MCF 10A (cell line): Measurements from ENCODE around the gene IL23A. TPM values are rescaled to one million over a fixed set of nuclear protein-coding genes. Genes with fewer than 3 reads are reported as not detected.

Experiments used
- BruUV-seq: library from RNA; stranded (reverse); fragments of 400-500 nt; replicated peaks from 2 replicates; lab custom pipeline; 2021; lab: Mats Ljungman, UMichigan
- CTCF ChIA-PET: fragments of 300-600 bp; sonication (Branson Sonifier 250); formaldehyde crosslinking; extraction: SDS; loops from one replicate; lab custom pipeline; 2021; ENCODE audit warnings: antibody characterized with exemption, inconsistent platforms; lab: Yijun Ruan, JAX
- POLR2A ChIA-PET: fragments of 300-600, 350-650 bp; sonication (Branson Sonifier 250); formaldehyde crosslinking; extraction: SDS; loops from one replicate; lab custom pipeline; 2020; ENCODE audit warnings: antibody characterized with exemption, inconsistent platforms; lab: Yijun Ruan, JAX
- DNase-seq: peaks from one replicate; pipeline ENCODE4 v3.0.0-alpha.2; 2018; ENCODE audit not compliant: unreplicated experiment
- H3K27ac Mint-ChIP-seq: one replicate; pipeline ENCODE4 v1.8.0; 2022; ENCODE audit warnings: mild to moderate bottlenecking, low read depth, mixed read lengths; ENCODE audit not compliant: unreplicated experiment
- H3K27me3 Mint-ChIP-seq: one replicate; pipeline ENCODE4 v1.8.0; 2022; ENCODE audit warnings: mixed read lengths; ENCODE audit not compliant: insufficient read depth, unreplicated experiment
- H3K36me3 Mint-ChIP-seq: one replicate; pipeline ENCODE4 v1.8.0; 2022; ENCODE audit warnings: mild to moderate bottlenecking, moderate library complexity, mixed read lengths; ENCODE audit not compliant: insufficient read depth, unreplicated experiment
- H3K4me1 Mint-ChIP-seq: one replicate; pipeline ENCODE4 v1.8.0; 2022; ENCODE audit warnings: mixed read lengths; ENCODE audit not compliant: insufficient read depth, unreplicated experiment
- H3K4me3 Mint-ChIP-seq: one replicate; pipeline ENCODE4 v1.8.0; 2022; ENCODE audit warnings: mild to moderate bottlenecking, moderate library complexity, mixed read lengths; ENCODE audit not compliant: unreplicated experiment
- H3K9me3 Mint-ChIP-seq: one replicate; pipeline ENCODE4 v1.8.0; 2022; ENCODE audit warnings: mixed read lengths; ENCODE audit not compliant: unreplicated experiment
- intact Hi-C: fragments of 100-400 bp; cut with micrococcal nuclease; formaldehyde crosslinking; loops from 2 replicates; pipeline ENCODE4 v1.14.1; 2022
- total RNA-seq: library from RNA; stranded (reverse); gene quantifications from 2 replicates; pipeline ENCODE4 v1.2.3, GENCODE V29; 2022
- TF ChIP-seq, protein P1 (sequence below): fragments of 200-600 bp; IDR thresholded peaks from one replicate; pipeline ENCODE4 v1.8.0; 2022; ENCODE audit warnings: antibody characterized with exemption, mild to moderate bottlenecking; ENCODE audit not compliant: unreplicated experiment

Gene IL23A
- total RNA-seq, 1 experiment from 2014 or later = 0.61 TPM

DNA sequence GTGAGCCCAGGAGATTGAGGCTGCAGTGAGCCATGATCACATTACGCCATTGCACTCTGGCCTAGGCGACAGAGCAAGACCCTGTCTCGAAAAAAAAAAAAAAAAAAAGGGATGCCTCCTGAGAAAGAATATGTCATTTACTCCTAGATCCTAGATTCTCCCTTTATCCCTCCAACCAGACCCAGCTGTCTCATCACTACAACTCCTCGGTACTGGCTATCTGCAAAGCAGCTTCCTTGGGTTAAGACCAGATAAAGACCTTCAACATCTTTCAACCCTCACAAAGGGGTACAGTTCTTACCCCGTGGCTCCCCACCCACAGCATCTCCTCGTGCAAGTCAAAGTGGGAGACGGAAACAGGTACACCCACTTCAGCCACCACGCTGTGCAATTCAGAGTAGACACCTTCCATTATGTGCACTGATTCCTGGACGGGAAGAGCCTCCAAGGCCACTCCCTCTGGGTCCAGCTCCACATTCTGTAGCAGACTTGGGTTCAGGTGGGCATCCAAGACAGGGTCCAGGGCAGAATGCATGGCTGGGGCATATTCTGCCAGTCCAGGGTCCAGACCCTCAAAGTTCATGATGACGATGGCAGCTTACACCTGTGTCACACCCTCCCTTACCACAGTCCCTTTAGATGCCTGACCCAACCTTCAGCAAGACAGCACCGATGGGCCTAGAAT lies 6.0 kb upstream of the IL23A start:
- DNase-seq = no peak
- H3K4me1 Mint-ChIP-seq = peaks cover 16% of the 10 kb centered on the region
- TF ChIP-seq, protein P1, sequence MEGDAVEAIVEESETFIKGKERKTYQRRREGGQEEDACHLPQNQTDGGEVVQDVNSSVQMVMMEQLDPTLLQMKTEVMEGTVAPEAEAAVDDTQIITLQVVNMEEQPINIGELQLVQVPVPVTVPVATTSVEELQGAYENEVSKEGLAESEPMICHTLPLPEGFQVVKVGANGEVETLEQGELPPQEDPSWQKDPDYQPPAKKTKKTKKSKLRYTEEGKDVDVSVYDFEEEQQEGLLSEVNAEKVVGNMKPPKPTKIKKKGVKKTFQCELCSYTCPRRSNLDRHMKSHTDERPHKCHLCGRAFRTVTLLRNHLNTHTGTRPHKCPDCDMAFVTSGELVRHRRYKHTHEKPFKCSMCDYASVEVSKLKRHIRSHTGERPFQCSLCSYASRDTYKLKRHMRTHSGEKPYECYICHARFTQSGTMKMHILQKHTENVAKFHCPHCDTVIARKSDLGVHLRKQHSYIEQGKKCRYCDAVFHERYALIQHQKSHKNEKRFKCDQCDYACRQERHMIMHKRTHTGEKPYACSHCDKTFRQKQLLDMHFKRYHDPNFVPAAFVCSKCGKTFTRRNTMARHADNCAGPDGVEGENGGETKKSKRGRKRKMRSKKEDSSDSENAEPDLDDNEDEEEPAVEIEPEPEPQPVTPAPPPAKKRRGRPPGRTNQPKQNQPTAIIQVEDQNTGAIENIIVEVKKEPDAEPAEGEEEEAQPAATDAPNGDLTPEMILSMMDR = no peak
- no peaks in the 10 kb centered on the region for H3K9me3 Mint-ChIP-seq
- peaks cover 42% of the 10 kb centered on the region for H3K36me3 Mint-ChIP-seq
- POLR2A ChIA-PET = interaction anchor here (0.7 to 7.0 kb wide), 21 partner anchors 15 to 313 kb away, joined by 3 to 87 read pairs (median 4); partner anchors contain the start of genes ATP5F1B, CNPY2, COQ10A and CS
- CTCF ChIA-PET = interaction anchor here (0.6 to 1.7 kb wide), 8 partner anchors 19 to 140 kb away, joined by 3 to 12 read pairs (median 5); no protein-coding TSS in a partner anchor
- peak overlapping the region; percentile 83 for H3K4me3 Mint-ChIP-seq
- BruUV-seq = no TSS peak
- intact Hi-C loops = no loop called here
- peak overlapping the region; percentile 98 for H3K27ac Mint-ChIP-seq
- no peaks in the 10 kb centered on the region for H3K27me3 Mint-ChIP-seq

GRCh38 chr12:56333197-56333678 lies 5.4 kb upstream of the IL23A start:
- ChIA-PET POLR2A (interaction anchor here (0.7 to 7.0 kb wide), 25 partner anchors 11 to 312 kb away, joined by 3 to 87 read pairs (median 4); partner anchors contain the start of genes ATP5F1B, CNPY2, COQ10A and CS), CTCF (interaction anchor here (0.6 to 1.7 kb wide), 9 partner anchors 18 to 141 kb away, joined by 3 to 12 read pairs (median 5); partner anchors contain the start of gene STAT2)
- H3K4me1 Mint-ChIP-seq = peaks cover 16% of the 10 kb centered on the region
- H3K27ac Mint-ChIP-seq = peak overlapping the region; percentile 98
- intact Hi-C loops = no loop called here
- H3K27me3 Mint-ChIP-seq = no peaks in the 10 kb centered on the region
- TF ChIP-seq, protein P1 = no peak
- H3K36me3 Mint-ChIP-seq = peaks cover 36% of the 10 kb centered on the region
- DNase-seq = no peak
- H3K9me3 Mint-ChIP-seq = no peaks in the 10 kb centered on the region
- BruUV-seq = TSS peak; percentile 84
- peak overlapping the region; percentile 83 for H3K4me3 Mint-ChIP-seq

DNA sequence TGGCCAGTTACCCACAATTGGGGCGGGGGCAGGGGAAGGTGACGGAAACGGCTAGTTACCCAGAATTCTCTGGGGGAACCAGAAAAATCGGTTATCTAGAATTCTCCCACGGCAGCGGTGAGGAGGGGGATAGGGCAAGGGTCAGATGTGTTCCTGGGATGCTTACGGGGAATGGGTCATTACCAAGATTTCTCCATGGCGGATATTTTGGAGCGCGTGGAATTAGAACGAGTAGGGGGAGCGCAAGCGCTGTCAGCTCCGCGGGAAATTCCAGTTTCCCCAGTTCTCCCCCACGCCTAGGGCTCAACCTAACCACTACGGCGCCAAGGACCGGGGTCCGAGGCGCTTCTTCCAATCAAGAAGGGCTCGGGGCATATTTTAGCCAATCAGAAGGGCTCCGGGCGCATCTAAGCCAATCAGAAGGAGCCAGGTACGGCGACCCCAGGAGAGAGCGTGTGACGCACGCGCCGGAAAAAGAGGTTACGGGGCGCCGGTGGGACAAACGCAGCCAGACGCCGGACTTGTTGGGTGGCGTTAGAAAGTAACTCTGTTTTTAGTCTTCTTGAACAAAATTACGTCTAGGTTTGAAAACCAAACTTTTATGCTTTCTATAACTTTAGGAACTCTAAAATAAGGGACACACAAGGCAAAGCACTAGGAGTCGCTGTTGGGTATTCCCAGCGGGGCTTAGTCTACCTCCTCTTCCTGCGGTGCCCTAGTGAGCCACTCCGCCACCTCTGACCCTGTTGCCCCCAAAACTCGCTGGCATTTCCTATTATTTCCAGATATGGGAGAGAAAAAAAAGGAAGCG lies 4.8 kb upstream of the IL23A start, which contains the start of gene PAN2:
TSS of gene PAN2 (minus strand) at position 322 of the 811 bp plus-strand sequence. CDS start 906 bp downstream, outside the sequence.
- POLR2A ChIA-PET = interaction anchor here (0.5 to 7.0 kb wide), 29 partner anchors 10 to 392 kb away, joined by 3 to 87 read pairs (median 4); partner anchors contain the start of genes ATP5F1B, CNPY2, COQ10A and CS
- peak within 1 kb of the TSS; percentile 83 for H3K4me3 Mint-ChIP-seq
- H3K27me3 Mint-ChIP-seq = no peaks in the 10 kb centered on the region
- BruUV-seq = no TSS peak
- no peaks in the 10 kb centered on the region for H3K9me3 Mint-ChIP-seq
- intact Hi-C loops = loop anchor here (1.0 kb wide), 1 partner anchor 26 kb away; the partner anchor contains the start of gene STAT2
- peaks cover 30% of the 10 kb centered on the region for H3K36me3 Mint-ChIP-seq
- H3K4me1 Mint-ChIP-seq = peaks cover 21% of the 10 kb centered on the region
- DNase-seq = peak; percentile 99
- peak within 1 kb of the TSS; percentile 98 for H3K27ac Mint-ChIP-seq
- TF ChIP-seq, protein P1 = peak; percentile 60
- CTCF ChIA-PET = interaction anchor here (0.6 to 1.7 kb wide), 10 partner anchors 18 to 216 kb away, joined by 3 to 5 read pairs (median 4); partner anchors contain the start of genes STAT2 and ZC3H10
